GM06990 (cell line): Measurements from ENCODE around the gene CFAP251.
"Not testable (repeated sequence)": the region's sequence is repeated elsewhere in the genome, so short reads cannot be mapped to it uniquely, and the experiment has no call there.

Source experiments
- DNase-seq: peaks from one replicate; pipeline ENCODE4 v3.0.0-alpha.2; 2011; ENCODE audit not compliant: insufficient read length; ENCODE audit errors: extremely low read depth
- H3K27me3 ChIP-seq: replicated peaks from 2 replicates; pipeline ENCODE4 v1.6.0; 2011; ENCODE audit warnings: low read length; ENCODE audit not compliant: control insufficient read depth, insufficient read depth
- H3K36me3 ChIP-seq: 2 replicates; pipeline ENCODE4 v1.5.1; 2011; ENCODE audit warnings: low read length; ENCODE audit not compliant: control insufficient read depth, insufficient read depth
- H3K4me3 ChIP-seq: replicated peaks from 2 replicates; pipeline ENCODE4 v1.5.1; 2011; ENCODE audit warnings: low read depth, mild to moderate bottlenecking, control low read depth, low read length
- TF ChIP-seq, protein P1 (sequence below): IDR thresholded peaks from 2 replicates; pipeline ENCODE4 v1.5.1; 2011; ENCODE audit warnings: low read length, control low read depth, mild to moderate bottlenecking, inconsistent platforms; ENCODE audit not compliant: insufficient read depth, poor library complexity, severe bottlenecking

CFAP251 gene

DNA sequence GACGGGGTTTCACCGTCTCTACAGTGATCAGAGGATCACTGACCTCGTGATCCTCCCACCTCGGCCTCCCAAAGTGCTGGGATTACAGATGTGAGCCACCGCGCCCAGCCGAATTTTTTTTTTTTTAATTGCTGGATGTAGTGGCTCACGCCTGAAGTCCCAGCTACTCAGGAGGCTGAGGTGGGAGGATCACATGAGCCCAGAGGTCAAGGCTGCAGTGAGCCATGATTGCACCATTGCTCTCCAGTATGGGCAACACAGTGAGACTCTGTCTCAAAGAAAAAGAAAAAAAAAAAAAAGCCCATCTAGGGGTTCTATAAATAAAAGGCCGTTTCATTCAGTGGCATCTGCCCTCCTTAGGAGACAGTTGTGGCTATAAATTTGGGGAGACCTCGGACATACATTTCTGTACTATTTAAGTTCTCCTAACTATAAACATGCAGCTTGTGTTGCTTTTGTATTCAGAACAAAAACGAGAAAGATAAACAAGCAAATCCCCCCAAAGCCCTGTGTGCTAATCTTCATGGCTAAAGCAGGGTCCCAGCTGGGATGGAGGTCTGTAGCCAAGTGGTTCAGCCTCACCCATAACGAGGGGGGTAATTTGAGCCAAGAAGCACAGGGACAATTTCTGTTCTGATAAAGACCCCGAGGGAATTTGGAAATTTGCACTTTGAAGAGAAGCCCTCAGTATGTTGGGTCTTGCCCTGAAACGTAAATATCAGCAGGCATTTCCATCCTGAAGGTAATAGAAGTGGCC lies 68.3 kb downstream of the CFAP251 start:
- no peaks in the 10 kb centered on the region; the same call in 1 of the 2 replicates for H3K27me3 ChIP-seq

DNA sequence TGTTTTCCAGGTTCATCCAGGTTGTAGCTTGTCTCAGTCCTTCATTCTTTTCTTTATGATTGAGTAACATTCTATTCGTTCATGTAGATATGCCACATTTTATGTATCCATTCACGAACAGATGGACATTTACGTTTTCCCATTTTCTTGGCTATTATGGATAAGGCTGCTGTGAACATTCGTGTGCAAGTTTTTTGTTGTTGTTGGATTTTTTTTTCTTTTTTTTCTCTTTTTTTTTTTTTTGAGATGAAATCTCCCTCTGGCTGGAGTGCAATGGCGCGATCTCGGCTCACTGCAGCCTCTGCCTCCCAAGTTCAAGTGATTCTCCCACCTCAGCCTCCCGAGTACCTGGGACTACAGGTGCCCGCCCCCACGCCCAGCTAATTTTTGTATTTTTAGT lies 70.1 kb downstream of the CFAP251 start:
- not testable (repeated sequence) for H3K4me3 ChIP-seq, H3K27me3 ChIP-seq, DNase-seq, H3K36me3 ChIP-seq

More for the DNA sequence above, 68.3 kb downstream of the CFAP251 start:
- DNase-seq, result no peak
- H3K36me3 ChIP-seq, result no peaks in the 10 kb centered on the region
- TF ChIP-seq, protein P1, sequence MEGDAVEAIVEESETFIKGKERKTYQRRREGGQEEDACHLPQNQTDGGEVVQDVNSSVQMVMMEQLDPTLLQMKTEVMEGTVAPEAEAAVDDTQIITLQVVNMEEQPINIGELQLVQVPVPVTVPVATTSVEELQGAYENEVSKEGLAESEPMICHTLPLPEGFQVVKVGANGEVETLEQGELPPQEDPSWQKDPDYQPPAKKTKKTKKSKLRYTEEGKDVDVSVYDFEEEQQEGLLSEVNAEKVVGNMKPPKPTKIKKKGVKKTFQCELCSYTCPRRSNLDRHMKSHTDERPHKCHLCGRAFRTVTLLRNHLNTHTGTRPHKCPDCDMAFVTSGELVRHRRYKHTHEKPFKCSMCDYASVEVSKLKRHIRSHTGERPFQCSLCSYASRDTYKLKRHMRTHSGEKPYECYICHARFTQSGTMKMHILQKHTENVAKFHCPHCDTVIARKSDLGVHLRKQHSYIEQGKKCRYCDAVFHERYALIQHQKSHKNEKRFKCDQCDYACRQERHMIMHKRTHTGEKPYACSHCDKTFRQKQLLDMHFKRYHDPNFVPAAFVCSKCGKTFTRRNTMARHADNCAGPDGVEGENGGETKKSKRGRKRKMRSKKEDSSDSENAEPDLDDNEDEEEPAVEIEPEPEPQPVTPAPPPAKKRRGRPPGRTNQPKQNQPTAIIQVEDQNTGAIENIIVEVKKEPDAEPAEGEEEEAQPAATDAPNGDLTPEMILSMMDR, result no peak
- no peak overlapping the region for H3K4me3 ChIP-seq

DNA sequence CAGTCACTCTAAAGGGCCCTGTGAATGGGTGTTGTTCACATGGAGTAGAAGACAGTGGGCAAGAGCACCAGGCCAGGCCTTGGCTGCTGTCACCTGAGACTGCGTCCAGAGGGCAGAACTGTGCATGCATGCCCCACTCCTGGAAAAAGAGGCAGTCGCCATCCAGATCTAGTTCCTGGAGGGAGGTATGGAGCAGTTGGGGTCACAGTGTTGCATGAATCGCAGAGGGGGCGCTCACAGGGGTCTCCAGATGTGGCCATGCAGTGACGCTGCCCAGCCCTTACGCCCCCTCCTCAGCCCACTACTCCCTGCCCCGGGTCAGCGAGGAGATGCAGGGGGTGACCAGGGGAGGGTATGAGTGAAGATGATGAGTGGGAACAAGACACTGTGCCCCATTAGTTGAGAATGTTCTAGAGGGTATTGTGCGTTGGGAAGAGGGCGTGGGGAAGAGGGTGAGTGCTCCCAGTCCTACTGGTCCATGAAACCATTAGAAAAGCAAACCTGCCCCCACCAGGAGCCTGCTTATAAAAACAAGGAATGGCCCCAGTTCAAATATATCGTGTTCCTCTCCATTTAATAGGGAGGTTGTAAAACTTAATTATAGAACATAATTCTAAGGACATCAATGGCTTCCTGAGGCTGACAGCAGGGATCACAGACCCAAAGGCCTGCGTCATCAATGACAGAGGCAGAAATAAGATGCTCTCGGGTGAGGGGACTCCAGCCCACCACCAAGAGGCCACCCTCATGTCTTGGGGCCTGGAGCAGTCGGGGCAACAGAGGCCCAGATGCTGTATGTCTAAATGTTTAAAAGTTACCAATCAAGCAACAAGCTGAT lies 71.1 kb downstream of the CFAP251 start:
- TF ChIP-seq, protein P1, result no peak
- Histone ChIP-seq H3K4me3 (no peak overlapping the region), H3K27me3 (no peaks in the 10 kb centered on the region), H3K36me3 (no peaks in the 10 kb centered on the region)
- no peak for DNase-seq

DNA sequence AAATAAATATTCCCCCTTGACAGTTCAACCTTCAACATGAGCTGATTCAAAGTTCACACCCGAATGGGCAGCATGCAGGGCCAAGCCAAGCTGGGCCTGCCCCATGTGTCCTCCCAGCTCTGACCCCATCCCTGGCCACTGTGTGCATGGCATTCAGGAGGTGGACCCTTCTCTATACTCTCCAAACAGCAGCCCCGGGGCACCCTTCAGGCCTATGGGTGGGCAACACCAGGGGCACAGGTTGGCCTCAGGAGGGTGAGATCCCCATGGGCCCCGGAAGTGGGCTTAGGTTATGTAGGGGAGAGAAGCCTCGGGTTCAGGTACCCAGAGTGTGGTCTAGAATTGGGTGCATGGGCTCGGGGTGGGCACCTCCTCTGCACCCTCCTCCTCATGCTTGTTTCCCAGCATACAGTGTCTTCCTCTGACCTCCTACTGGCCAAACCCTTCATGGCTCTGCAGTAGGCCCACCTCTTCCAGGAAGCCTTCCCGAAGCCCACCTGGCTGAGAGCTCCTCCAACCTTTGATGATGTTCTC lies 71.8 kb downstream of the CFAP251 start:
- no peak overlapping the region for H3K4me3 ChIP-seq
- no peaks in the 10 kb centered on the region for H3K36me3 ChIP-seq
- TF ChIP-seq, protein P1, result no peak
- no peaks in the 10 kb centered on the region; the same call in 1 of the 2 replicates for H3K27me3 ChIP-seq
- DNase-seq, result no peak

DNA sequence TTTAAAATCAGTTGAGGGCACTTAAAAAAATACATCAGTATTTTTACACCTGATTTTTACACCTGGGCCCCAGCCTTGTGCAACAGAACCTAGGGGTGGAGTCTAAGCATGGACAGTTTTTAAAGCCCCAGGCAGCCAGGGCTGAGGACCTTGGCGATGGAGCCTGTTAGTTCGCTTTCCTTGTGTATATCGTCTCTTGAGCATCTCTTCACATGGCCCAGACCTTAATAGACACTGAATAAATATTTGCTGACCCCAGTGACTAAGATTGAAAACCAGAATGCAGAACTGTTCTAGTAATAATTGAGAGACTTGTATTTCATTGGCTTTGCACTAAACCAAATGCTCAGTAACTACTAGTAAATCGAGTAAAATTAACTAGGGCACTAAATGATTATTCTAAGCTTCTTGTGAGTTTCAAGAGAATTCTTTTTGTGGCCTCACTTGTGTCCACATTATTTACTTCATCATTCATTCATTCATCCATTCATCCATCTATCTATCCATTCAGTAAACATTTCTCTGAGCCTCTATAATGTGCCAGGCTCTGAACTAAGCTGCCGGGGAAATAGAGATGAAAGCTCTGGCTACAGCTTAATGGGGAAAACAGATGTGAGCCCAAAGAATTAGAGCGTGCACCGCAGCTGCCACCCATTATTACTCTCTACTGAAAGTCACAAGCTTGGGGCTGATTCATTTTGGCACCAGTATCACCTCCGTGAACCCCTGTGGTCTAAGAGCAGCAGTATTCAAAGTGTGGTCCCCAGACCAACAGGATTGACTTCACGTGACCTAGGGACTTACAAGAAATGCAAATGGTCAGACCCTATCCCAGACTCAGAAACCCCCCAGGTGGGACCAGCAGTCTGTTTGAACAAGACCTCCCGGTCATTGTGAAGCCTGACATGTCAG lies 72.6 kb downstream of the CFAP251 start:
- Histone ChIP-seq H3K36me3 (no peaks in the 10 kb centered on the region), H3K4me3 (no peak overlapping the region), H3K27me3 (no peaks in the 10 kb centered on the region; the same call in 1 of the 2 replicates)
- peak; percentile 75 for DNase-seq
- TF ChIP-seq, protein P1, result no peak
